ENCODE measurements around the gene MRPL27. TPM values are rescaled to one million over a fixed set of nuclear protein-coding genes. Genes with fewer than 3 reads are reported as not detected.

Gene MRPL27
- total and polyA plus RNA-seq, 2 of the 4 experiments (the other 2 are of a cell fraction), result 176 to 202 TPM

DNA sequence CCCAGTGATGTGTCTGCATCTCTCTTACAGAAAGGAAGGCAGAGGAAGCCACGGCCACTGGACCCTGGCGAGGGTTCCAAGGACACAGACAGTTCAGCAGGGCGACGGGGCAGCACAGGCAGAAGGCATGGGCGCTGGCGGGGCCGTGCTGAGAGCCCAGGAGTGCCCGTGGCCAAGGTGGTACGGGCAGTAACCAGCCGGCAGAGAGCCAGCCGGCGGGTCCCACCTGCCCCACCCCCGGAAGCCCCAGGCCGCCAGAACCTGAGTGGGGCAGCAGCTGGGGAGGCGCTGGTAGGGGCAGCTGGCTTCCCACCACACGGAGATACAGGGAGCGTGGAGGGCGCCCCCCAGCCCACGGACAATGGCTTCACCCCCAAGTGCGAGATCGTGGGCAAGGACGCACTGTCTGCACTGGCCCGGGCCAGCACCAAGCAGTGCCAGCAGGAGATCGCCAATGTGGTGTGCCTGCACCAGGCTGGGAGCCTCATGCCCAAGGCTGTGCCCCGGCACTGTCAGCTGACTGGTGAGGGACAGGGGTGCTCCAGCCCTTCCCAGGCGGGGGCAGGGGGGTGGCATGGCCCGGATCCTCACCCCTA, 19.3 kb downstream of the MRPL27 start:
- Histone ChIP-seq H3K36me3 (ENCODE audit: control insufficient read depth, insufficient read depth, low read length) (peaks cover 54% of the 10 kb centered on the region), H3K79me1 (ENCODE audit: low read depth in 1 of 2, low read length in 2 of 2) (peaks cover 19 to 45% of the 10 kb centered on the region in 2 experiments; a peak in 3 of 4 replicates), H3K4me3 (ENCODE audit: insufficient read depth, low read depth, low read length) (no peak overlapping the region), H3K9me1 (ENCODE audit: insufficient read depth, low read length) (peaks cover 17% of the 10 kb centered on the region), H2BK5ac (ENCODE audit: low read depth, low read length, poor library complexity, severe bottlenecking) (no peak overlapping the region), H3K14ac (replicated peaks; ENCODE audit: low read depth, low read length) (no peak overlapping the region), H2BK20ac (ENCODE audit: low read depth, low read length) (no peak overlapping the region), H4K8ac (ENCODE audit: low read depth in 2 of 2, low read length in 2 of 2) (no peak overlapping the region), H3K4me1 (ENCODE audit: control insufficient read depth, insufficient read depth, low read length) (peaks cover 5% of the 10 kb centered on the region; the same call in 1 of the 2 replicates), H4K5ac (ENCODE audit: low read depth, low read length) (no peak overlapping the region), H4K91ac (ENCODE audit: insufficient read depth, low read depth, low read length) (no peak overlapping the region), H2AK9ac (replicated peaks; ENCODE audit: low read depth, low read length, poor library complexity) (no peak overlapping the region), H2BK15ac (ENCODE audit: low read depth, low read length) (no peak overlapping the region), H3K27me3 (ENCODE audit: control insufficient read depth, insufficient read depth, low read length) (no peaks in the 10 kb centered on the region), H3K4ac (ENCODE audit: low read depth, low read length) (no peak overlapping the region), H3K9me3 (ENCODE audit: control insufficient read depth, insufficient read depth, low read length) (no peaks in the 10 kb centered on the region), H3K23ac (ENCODE audit: low read depth, low read length) (no peak overlapping the region), H2AK5ac (ENCODE audit: low read depth, low read length) (no peak overlapping the region), H2BK120ac (ENCODE audit: low read depth, low read length) (no peak overlapping the region), H3K56ac (ENCODE audit: extremely low read depth, insufficient read depth, low read length) (no peak overlapping the region), H2AFZ (replicated peaks; ENCODE audit: low read length, poor library complexity) (no peak overlapping the region), H3K4me2 (ENCODE audit: low read depth, low read length) (no peak overlapping the region), H3K9ac (ENCODE audit: low read depth, low read length) (no peak overlapping the region), H3K18ac (ENCODE audit: low read depth, low read length) (no peak overlapping the region), H4K20me1 (ENCODE audit: insufficient read depth, low read length) (peaks cover 31% of the 10 kb centered on the region), H3K27ac (ENCODE audit: insufficient read depth, low read length) (no peak overlapping the region)
- in situ Hi-C loops (cut with MboI; ENCODE audit: low sequenced_read_pairs) (no loop called here), intact Hi-C loops (cut with micrococcal nuclease) (no loop called here), dilution Hi-C loops (cut with HindIII; ENCODE audit: low sequenced_read_pairs, unreplicated experiment) (no loop called here)
- no peak for TF ChIP-seq MAFK (IDR thresholded peaks at IDR 0.05; ENCODE audit: low read depth, low read length)
- TF ChIP-seq FOS (IDR thresholded peaks at IDR 0.05; ENCODE audit: low read depth, low read length), result no peak
- TF ChIP-seq POLR2A (IDR thresholded peaks at IDR 0.05; ENCODE audit: low read depth, low read length), result no peak
- TF ChIP-seq RCOR1 (IDR thresholded peaks at IDR 0.05; ENCODE audit: insufficient replicate concordance, low read length), result no peak
- no peak for TF ChIP-seq BHLHE40 (IDR thresholded peaks at IDR 0.05; ENCODE audit: low read depth, low read length)
- no peak for TF ChIP-seq RFX5 (IDR thresholded peaks at IDR 0.05; ENCODE audit: low read depth, low read length)
- no peak for TF ChIP-seq MAZ (IDR thresholded peaks at IDR 0.05; ENCODE audit: borderline replicate concordance, low read depth, low read length)
- TF ChIP-seq, protein P1, sequence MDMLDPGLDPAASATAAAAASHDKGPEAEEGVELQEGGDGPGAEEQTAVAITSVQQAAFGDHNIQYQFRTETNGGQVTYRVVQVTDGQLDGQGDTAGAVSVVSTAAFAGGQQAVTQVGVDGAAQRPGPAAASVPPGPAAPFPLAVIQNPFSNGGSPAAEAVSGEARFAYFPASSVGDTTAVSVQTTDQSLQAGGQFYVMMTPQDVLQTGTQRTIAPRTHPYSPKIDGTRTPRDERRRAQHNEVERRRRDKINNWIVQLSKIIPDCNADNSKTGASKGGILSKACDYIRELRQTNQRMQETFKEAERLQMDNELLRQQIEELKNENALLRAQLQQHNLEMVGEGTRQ (IDR thresholded peaks at IDR 0.05; ENCODE audit: low read depth, low read length), result no peak
- no peak for TF ChIP-seq NFE2L2 (IDR thresholded peaks at IDR 0.05; ENCODE audit: low read depth, low read length)
- TF ChIP-seq SMC3 (IDR thresholded peaks at IDR 0.05; ENCODE audit: low read depth, low read length), result no peak
- no TSS peak for BruUV-seq (replicated peaks)
- ChIA-PET POLR2A (ENCODE audit: unreplicated experiment) (no interaction called here), CTCF (no interaction called here)
- DNase-seq (no peak), ATAC-seq (ENCODE audit: low read depth) (no peak)
- WGBS, 2 experiments (ENCODE audit: extremely low coverage in 2 of 2, insufficient read length in 1 of 2), result 98% methylated on average over 13 of the region's 27 CpGs; no CpG with 5 or more reads in 1 of the 2 experiments
